HCT116 (cell line): Measurements from ENCODE around the gene RAPGEF6. TPM values are rescaled to one million over a fixed set of nuclear protein-coding genes. Genes with fewer than 3 reads are reported as not detected.

ENCODE experiments used
- total RNA-seq: library from RNA; stranded (reverse); gene quantifications from one replicate; pipeline ENCODE4 v1.2.1, GENCODE V29; 2021; ENCODE audit not compliant: unreplicated experiment

Gene RAPGEF6
- total RNA-seq, 1 experiment from 2014 or later: 18.4 TPM

Other genes starting within 250 kb of the RAPGEF6 start
- 16.4 TPM for gene FNIP1, start 161.8 kb upstream of the RAPGEF6 start, total RNA-seq